Ishikawa (cell line): ENCODE results near the gene SDR9C7.

Source experiments
- CEBPB ChIP-seq: IDR thresholded peaks from 2 replicates; pipeline ENCODE4 v1.6.1; 2012
- CREB1 ChIP-seq: IDR thresholded peaks from 2 replicates; pipeline ENCODE4 v1.6.1; 2012; ENCODE audit warnings: low read depth
- EGR1 ChIP-seq: IDR thresholded peaks from 2 replicates; pipeline ENCODE4 v1.6.1; 2012
- EP300 ChIP-seq: IDR thresholded peaks from 2 replicates; pipeline ENCODE4 v1.6.1; 2012; ENCODE audit warnings: borderline replicate concordance
- FOXM1 ChIP-seq: IDR thresholded peaks from 2 replicates; pipeline ENCODE4 v1.6.1; 2012; ENCODE audit warnings: low read depth, borderline replicate concordance
- NFIC ChIP-seq: IDR thresholded peaks from 2 replicates; pipeline ENCODE4 v1.6.1; 2012
- RAD21 ChIP-seq: IDR thresholded peaks from 2 replicates; pipeline ENCODE4 v1.6.1; 2012; ENCODE audit warnings: low read depth
- TAF1 ChIP-seq: IDR thresholded peaks from 2 replicates; pipeline ENCODE4 v1.6.1; 2012; ENCODE audit warnings: low read depth, mild to moderate bottlenecking
- TCF12 ChIP-seq: IDR thresholded peaks from 2 replicates; pipeline ENCODE4 v1.6.1; 2012; ENCODE audit warnings: low read depth
- TEAD4 ChIP-seq: IDR thresholded peaks from 2 replicates; pipeline ENCODE4 v1.6.1; 2012
- YY1 ChIP-seq: IDR thresholded peaks from 2 replicates; pipeline ENCODE4 v1.6.1; 2012; ENCODE audit warnings: low read depth
- ZBTB7A ChIP-seq: IDR thresholded peaks from 2 replicates; pipeline ENCODE4 v1.6.1; 2012; ENCODE audit warnings: low read depth
- TF ChIP-seq, protein P1 (sequence below): IDR thresholded peaks from 2 replicates; pipeline ENCODE4 v1.6.1; 2012
- TF ChIP-seq, protein P2 (sequence below): IDR thresholded peaks from 2 replicates; pipeline ENCODE4 v1.6.1; 2012
- TF ChIP-seq, protein P3 (sequence below): IDR thresholded peaks from 2 replicates; pipeline ENCODE4 v1.6.1; 2012; ENCODE audit warnings: low read depth, mild to moderate bottlenecking

The SDR9C7 gene

DNA sequence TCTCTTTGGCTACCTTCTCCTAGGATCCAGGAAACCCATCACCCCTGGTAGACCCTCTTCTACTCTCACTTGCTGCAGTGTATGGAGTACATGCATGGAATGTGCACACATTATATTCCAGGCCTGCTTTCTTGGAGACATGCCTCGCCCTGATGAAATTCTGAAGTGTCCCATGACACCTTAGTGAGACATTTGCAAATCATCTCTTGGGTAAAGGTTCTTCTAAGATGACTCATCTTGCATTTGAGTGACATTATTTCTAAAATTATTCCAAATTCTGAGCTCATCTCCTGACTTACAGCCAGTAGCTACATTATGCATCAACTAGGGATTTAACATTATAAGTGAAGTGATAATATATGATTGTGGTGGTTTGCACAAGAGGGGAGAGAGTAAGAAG is 49.8 kb downstream of the SDR9C7 start:
- TF ChIP-seq, protein P1, sequence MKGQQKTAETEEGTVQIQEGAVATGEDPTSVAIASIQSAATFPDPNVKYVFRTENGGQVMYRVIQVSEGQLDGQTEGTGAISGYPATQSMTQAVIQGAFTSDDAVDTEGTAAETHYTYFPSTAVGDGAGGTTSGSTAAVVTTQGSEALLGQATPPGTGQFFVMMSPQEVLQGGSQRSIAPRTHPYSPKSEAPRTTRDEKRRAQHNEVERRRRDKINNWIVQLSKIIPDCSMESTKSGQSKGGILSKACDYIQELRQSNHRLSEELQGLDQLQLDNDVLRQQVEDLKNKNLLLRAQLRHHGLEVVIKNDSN: no peak
- TF ChIP-seq TAF1 (no peak), CREB1 (no peak), NFIC (no peak), RAD21 (no peak)
- TF ChIP-seq, protein P2, sequence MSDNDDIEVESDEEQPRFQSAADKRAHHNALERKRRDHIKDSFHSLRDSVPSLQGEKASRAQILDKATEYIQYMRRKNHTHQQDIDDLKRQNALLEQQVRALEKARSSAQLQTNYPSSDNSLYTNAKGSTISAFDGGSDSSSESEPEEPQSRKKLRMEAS: no peak

DNA sequence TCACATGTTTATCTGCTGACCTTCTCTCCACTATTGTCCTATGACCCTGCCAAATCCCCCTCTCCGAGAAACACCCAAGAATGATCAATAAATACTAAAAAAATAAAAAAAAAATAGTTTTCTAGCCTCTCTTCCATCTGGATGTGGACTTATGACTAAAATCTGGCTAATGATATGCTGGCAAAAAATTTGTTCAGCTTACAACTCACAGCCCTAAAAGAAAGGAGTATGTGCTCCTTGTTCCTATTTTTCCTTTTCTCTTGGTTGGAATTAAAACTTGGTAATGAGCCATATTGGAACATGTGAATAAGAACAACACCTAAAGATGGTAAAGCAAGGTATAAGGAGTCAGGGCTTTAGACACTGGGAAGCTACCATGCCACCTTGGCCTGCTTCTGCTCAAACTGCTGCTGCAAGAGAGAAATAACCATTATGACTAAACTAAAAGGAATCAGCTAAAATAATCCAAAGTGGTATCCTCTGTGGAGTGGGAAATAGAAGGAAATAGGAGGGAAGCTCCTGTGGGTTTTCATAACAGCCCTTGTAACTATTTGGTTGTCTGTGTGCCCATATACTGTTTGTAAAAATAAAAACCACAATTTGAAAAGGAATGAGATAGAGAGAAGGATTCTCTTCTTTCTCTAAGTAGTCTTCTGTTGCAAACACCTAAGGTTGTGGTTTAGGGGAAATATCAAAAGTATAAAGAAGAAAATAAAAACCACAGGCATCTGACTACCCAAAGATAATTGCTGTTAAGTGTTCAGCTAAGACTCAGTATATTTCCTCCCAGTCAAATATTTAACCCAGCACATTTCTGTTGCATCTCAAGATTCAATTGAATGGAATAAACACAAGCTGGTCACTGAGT is 53.8 kb downstream of the SDR9C7 start:
- TF ChIP-seq, protein P1: no peak
- TF ChIP-seq CEBPB: no peak
- TF ChIP-seq ZBTB7A: no peak
- no peak for TF ChIP-seq TAF1
- TF ChIP-seq, protein P3, sequence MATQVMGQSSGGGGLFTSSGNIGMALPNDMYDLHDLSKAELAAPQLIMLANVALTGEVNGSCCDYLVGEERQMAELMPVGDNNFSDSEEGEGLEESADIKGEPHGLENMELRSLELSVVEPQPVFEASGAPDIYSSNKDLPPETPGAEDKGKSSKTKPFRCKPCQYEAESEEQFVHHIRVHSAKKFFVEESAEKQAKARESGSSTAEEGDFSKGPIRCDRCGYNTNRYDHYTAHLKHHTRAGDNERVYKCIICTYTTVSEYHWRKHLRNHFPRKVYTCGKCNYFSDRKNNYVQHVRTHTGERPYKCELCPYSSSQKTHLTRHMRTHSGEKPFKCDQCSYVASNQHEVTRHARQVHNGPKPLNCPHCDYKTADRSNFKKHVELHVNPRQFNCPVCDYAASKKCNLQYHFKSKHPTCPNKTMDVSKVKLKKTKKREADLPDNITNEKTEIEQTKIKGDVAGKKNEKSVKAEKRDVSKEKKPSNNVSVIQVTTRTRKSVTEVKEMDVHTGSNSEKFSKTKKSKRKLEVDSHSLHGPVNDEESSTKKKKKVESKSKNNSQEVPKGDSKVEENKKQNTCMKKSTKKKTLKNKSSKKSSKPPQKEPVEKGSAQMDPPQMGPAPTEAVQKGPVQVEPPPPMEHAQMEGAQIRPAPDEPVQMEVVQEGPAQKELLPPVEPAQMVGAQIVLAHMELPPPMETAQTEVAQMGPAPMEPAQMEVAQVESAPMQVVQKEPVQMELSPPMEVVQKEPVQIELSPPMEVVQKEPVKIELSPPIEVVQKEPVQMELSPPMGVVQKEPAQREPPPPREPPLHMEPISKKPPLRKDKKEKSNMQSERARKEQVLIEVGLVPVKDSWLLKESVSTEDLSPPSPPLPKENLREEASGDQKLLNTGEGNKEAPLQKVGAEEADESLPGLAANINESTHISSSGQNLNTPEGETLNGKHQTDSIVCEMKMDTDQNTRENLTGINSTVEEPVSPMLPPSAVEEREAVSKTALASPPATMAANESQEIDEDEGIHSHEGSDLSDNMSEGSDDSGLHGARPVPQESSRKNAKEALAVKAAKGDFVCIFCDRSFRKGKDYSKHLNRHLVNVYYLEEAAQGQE: no peak
- TF ChIP-seq EP300: no peak
- no peak for TF ChIP-seq YY1
- TF ChIP-seq TCF12: no peak
- no peak for TF ChIP-seq TEAD4
- no peak for TF ChIP-seq FOXM1
- no peak for TF ChIP-seq RAD21
- TF ChIP-seq NFIC: no peak
- no peak for TF ChIP-seq CREB1
- no peak for TF ChIP-seq EGR1
- TF ChIP-seq, protein P2: no peak

DNA sequence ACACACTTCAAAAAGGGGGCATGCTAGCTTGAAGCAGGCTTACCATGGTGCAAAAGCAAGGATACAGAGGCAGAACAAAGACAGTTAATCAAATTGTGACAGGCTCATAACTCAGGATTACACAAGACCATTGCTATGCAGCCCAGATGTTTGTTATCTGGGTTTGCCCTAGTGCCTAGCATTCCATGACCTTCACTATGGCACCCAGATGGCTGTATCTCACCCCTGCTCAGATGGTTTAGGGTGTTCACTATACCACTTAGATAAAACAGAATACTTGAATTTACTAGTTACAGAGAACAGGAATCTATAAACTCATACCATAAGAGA is 56.2 kb downstream of the SDR9C7 start:
- TF ChIP-seq, protein P3: no peak
- no peak for TF ChIP-seq ZBTB7A
- TF ChIP-seq YY1: no peak
- TF ChIP-seq, protein P1: no peak
- no peak for TF ChIP-seq CEBPB
- TF ChIP-seq CREB1: no peak
- TF ChIP-seq TEAD4: no peak
- TF ChIP-seq, protein P2: no peak
- no peak for TF ChIP-seq RAD21
- TF ChIP-seq EP300: no peak
- TF ChIP-seq TAF1: no peak
- TF ChIP-seq EGR1: no peak
- no peak for TF ChIP-seq FOXM1
- no peak for TF ChIP-seq NFIC
- TF ChIP-seq TCF12: no peak

DNA sequence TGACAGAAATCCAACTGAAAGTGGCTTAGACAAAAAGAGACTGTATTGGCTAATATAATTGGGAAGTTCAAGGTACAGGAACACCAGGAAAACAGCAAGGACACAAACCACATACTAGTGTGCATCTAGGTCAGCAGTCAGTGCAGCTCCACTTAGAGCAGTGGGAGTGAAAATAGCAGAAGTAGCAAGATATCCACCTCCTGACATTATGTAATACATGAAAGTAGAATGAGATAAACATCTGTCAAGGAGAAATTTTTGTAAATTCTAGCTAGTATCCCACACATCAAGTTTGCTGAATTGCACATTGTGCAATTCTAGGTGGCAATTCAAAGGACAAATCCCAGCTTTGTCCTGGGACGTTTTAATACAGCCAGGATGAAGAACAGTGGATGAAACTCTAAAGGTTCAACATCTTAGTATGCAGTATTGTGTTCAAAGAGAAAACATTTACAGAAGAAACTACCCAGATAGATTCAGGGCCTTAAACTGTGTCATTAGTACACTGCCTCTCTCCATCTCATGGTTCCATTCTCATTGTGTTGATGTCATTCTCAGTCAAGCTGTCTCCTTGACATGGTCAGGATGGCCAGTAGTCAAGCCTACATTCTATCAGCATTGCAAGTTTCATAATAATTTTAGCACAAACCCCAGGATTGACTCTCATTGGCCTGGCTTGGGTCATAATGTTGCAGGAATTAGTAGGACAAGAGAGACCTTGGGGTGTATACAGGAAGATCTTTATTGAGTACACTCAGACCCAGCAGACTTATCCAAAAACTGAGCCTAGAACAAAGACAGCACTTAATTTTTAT is 56.8 kb downstream of the SDR9C7 start:
- TF ChIP-seq RAD21: no peak
- no peak for TF ChIP-seq CREB1
- no peak for TF ChIP-seq EGR1

DNA sequence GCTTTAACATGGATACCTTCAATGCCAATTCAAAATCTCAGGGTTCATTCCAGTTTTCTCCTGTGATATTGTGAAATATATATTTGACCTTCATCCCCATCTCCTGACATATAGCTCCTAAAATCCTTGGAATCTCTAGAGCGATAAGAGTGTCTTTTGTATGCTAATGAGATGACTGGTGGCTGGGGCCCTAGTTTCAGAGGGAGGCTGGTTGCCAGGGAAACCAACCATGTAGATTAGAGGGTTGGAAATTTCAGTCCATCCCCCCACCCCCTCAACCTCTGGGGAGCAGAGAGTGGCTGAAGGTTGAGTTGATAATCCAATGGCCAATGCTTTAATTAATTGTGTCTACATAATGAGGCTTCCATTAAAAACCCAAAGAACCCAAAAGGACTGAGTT is 59.4 kb downstream of the SDR9C7 start:
- TF ChIP-seq, protein P2: no peak
- TF ChIP-seq YY1: no peak
- no peak for TF ChIP-seq NFIC
- no peak for TF ChIP-seq FOXM1
- no peak for TF ChIP-seq TEAD4
- TF ChIP-seq ZBTB7A: no peak
- TF ChIP-seq CEBPB: no peak
- TF ChIP-seq EGR1: no peak
- no peak for TF ChIP-seq RAD21
- no peak for TF ChIP-seq TCF12
- TF ChIP-seq, protein P1: no peak
- no peak for TF ChIP-seq EP300
- TF ChIP-seq TAF1: no peak
